NOMO-1 treated with dmso at 0.1 percent for 144 hours (cell line): Measurements from ENCODE around the gene RIPOR1.

Source experiments
- DNase-seq: peaks from one replicate; lab custom pipeline; 2025; ENCODE audit not compliant: unreplicated experiment; lab: John Stamatoyannopoulos, UW

Gene RIPOR1

GRCh38 chr16:67537636-67538591 is 9.3 kb downstream of the RIPOR1 start:
- DNase-seq, result no peak

- no peak for DNase-seq
Measured at GRCh38 chr16:67538666-67539101, 10.1 kb downstream of the RIPOR1 start.

DNA sequence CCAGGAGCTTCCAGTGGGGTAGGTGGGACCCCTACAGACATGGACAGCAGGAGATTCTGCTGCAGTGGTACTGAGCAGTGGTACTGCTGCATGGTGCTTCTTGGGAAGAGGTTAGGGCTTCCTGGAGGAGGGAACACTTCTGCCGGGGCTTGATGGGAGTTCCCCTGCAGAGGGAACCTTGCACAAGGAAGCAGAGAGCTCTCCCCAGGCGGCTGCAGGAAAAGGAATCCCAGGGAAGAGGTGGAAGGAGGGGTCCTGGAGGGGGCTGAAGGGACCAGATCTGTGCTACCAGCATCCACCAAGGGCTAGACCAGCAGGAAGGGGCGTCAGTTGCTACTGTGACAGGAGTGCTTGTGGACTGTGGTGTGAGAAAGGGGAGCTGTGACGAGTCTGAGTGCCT is 10.6 kb downstream of the RIPOR1 start:
- DNase-seq, result no peak

DNA sequence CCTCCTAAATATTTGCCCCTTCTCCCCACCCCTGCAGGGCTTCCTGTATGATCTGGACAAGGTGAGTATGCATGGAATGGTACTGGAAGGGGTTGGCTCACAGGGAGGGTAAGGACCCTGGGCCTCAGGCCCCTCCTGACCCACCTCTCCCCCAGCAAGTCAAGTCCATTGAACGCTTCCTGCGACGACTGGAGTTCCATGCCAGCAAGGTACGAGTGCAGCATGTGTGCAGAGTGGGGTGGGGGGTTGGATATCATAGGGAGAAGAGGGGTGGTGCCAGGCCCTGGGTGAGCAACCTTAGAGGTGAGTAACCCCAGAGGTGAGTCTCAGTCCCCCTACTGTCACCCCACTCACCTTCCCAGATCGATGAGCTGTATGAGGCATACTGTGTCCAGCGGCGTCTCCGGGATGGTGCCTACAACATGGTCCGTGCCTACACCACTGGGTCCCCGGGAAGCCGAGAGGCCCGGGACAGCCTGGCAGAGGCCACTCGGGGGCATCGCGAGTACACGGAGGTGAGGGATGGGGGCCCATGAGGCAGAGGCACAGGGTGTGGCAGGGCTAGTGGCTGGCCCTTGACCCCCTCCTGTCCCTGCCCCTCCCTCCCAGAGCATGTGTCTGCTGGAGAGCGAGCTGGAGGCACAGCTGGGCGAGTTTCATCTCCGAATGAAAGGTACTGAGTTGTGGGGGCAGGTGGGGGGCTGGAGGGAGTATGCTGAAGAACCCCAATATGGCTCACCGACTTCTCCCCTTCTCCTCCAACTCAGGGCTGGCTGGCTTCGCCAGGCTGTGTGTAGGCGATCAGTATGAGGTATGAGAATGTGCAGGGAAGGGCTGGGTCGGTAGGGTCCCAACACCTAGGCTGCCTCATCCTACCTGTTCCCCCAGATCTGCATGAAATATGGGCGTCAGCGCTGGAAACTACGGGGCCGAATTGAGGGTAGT is 11.3 kb downstream of the RIPOR1 start:
- DNase-seq, result no peak

GRCh38 chr16:67540756-67541155 is 12.1 kb downstream of the RIPOR1 start:
- DNase-seq, result no peak

DNA sequence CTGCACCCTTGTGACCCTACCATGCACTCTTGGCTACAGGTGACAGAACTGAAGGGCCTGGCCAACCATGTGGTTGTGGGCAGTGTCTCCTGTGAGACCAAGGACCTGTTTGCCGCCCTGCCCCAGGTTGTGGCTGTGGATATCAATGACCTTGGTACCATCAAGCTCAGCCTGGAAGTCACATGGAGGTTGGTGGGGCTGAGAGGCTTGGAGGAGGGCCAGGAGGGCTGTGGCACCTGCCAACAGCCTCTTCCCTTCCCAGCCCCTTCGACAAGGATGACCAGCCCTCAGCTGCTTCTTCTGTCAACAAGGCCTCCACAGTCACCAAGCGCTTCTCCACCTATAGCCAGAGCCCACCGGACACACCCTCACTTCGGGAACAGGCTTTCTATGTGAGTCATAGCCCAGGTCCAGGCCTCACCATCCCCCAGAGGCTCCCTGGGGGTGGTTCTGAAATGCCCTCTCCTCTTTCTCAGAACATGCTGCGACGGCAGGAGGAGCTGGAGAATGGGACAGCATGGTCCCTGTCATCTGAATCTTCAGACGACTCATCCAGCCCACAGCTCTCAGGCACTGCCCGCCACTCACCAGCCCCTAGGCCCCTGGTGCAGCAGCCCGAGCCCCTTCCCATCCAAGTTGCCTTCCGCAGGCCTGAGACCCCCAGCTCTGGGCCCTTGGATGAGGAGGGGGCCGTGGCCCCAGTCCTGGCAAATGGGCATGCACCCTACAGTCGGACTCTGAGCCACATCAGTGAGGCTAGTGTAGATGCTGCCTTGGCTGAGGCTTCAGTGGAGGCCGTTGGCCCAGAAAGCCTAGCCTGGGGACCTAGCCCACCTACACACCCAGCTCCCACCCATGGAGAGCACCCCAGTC is 13.0 kb downstream of the RIPOR1 start:
- no peak for DNase-seq

DNA sequence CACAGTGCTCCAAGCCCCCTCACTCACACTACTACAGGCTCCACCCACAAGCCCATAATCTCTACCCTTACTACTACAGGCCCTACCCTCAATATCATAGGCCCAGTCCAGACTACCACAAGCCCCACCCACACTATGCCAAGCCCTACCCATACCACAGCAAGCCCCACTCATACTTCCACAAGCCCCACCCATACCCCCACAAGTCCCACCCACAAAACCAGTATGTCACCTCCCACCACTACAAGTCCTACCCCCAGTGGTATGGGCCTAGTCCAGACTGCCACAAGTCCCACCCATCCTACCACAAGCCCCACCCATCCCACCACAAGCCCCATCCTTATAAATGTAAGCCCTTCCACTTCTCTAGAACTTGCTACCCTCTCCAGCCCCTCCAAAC is 13.8 kb downstream of the RIPOR1 start:
- peak; percentile 34 for DNase-seq

- DNase-seq, result no peak
Measured at GRCh38 chr16:67543036-67543435, 14.4 kb downstream of the RIPOR1 start.

GRCh38 chr16:67543582-67543981 is 15.0 kb downstream of the RIPOR1 start:
- DNase-seq, result no peak

GRCh38 chr16:67544329-67544841 is 15.8 kb downstream of the RIPOR1 start:
- no peak for DNase-seq

DNA sequence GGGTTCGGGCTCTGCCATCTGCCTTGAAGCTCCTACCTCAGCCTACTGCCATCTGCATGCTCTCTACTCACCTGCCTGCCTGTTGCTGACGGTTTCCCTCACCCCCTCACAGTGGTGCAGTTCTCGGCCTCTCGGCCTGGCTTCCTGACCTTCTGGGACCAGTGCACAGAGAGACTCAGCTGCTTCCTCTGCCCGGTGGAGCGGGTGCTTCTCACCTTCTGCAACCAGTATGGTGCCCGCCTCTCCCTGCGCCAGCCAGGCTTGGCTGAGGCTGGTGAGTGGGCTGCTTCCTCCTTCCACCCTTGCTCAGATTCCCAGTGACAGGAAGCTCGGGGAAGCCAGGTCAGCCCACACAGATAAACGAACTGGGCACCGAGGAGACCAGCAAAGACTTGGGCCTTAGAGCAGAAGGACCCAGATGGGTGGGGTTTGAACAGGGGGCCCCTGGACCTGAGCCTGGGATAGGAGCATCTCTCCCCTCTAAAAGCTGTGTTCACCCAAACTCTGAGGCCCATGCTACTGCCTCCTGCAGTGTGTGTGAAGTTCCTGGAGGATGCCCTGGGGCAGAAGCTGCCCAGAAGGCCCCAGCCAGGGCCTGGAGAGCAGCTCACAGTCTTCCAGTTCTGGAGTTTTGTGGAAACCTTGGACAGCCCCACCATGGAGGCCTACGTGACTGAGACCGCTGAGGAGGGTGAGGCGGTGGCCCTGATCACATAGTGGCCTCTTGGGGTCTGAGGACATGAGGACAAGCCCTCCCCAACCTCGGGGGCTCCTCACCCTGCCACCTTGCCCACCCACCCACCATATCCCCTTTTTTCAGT is 16.4 kb downstream of the RIPOR1 start:
- no peak for DNase-seq

- DNase-seq, result no peak
Measured at GRCh38 chr16:67545665-67546024, 17.0 kb downstream of the RIPOR1 start.

DNA sequence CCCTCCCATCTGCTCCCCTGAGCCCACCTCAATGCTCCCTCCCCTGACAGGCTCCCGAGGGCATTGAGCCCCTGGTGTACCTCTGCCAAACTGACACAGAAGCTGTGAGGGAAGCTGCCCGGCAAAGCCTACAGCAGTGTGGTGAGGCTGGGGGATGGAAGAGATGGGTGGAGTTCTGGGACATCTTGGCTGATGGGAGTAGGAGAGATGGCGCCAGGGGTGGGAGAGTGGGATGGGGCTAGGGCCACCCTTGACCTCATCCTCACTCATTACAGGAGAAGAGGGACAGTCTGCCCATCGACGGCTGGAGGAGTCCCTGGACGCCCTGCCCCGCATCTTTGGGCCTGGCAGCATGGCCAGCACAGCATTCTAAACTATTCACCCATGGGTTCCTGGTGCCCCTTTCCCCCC is 17.5 kb downstream of the RIPOR1 start:
- no peak for DNase-seq

- peak; percentile 44 for DNase-seq
Measured at GRCh38 chr16:67546761-67547422, 18.3 kb downstream of the RIPOR1 start.

GRCh38 chr16:67547423-67548264 is 19.0 kb downstream of the RIPOR1 start:
- DNase-seq, result no peak

GRCh38 chr16:67548265-67549126 is 19.9 kb downstream of the RIPOR1 start:
- DNase-seq, result no peak

GRCh38 chr16:67549240-67549639 is 20.6 kb downstream of the RIPOR1 start:
- DNase-seq, result no peak
